Body of pancreas (tissue), 4 donors: ENCODE data around the gene ZNF813. TPM values are rescaled to one million over a fixed set of nuclear protein-coding genes. Genes with fewer than 3 reads are reported as not detected.
A peak's percentile ranks its signal among the peaks of the same experiment; 100 is the strongest.

Source experiments
- ATAC-seq: fragments of 150-250 bp; one replicate; pipeline ENCODE4 v1.9.1; 2016
- DNase-seq, 4 donors: peaks; one replicate each; pipeline ENCODE4 v3.0.0-alpha.2; 2019
- H3K27ac ChIP-seq, 4 donors: fragments of 200-600 bp; sonication (generic); 1 replicate in 3 of 4; 2 replicates in 1 of 4; pipeline versions ENCODE4 v1.5.1 to v1.6.1; 2016 to 2019; ENCODE audit warnings: mild to moderate bottlenecking in 1 of 4, mixed read lengths in 1 of 4, moderate library complexity in 1 of 4
- H3K27me3 ChIP-seq, 2 donors: fragments of 200-600 bp; sonication (generic); one replicate each; pipeline ENCODE4 v1.6.0; 2016; ENCODE audit warnings: mild to moderate bottlenecking in 1 of 2
- H3K36me3 ChIP-seq, 2 donors: fragments of 200-600 bp; sonication (generic); replicated peaks in 1 of 2; 2 replicates each; pipeline ENCODE4 v1.5.1; 2016; ENCODE audit warnings: low read depth in 2 of 2; ENCODE audit not compliant: insufficient read depth in 1 of 2
- H3K4me1 ChIP-seq: fragments of 200-600 bp; sonication (generic); one replicate; pipeline ENCODE4 v1.6.0; 2016
- H3K4me3 ChIP-seq, 2 donors: fragments of 200-600 bp; sonication (generic); 1 replicate in 1 of 2; 2 replicates in 1 of 2; pipeline ENCODE4 v1.5.1; 2016 to 2019
- H3K9me3 ChIP-seq, 3 donors: fragments of 200-600 bp; sonication (generic); 1 replicate in 2 of 3; 2 replicates in 1 of 3; pipeline ENCODE4 v1.5.1; 2016
- CTCF ChIP-seq, 7 experiments: fragments of 450-650 bp in 4 of 7; fragments of 200-600 bp in 3 of 7; sonication (generic) in 3 of 7; IDR thresholded peaks; one replicate each; pipeline ENCODE4 v1.5.1; 2016 to 2019; ENCODE audit warnings: antibody characterized with exemption in 7 of 7
- POLR2A ChIP-seq, 3 donors: fragments of 450-650 bp; IDR thresholded peaks; one replicate each; pipeline ENCODE4 v1.6.1; 2016; ENCODE audit warnings: antibody characterized with exemption in 3 of 3, mild to moderate bottlenecking in 2 of 3
- WGBS, 2 donors: methylation state at CpG; one replicate each; pipeline ENCODE4 v1.1.5; 2017; 5-methylcytosine and 5-hydroxymethylcytosine counted together
- intact Hi-C: fragments of 100-400 bp; cut with DNase I; formaldehyde crosslinking; loops from one replicate; pipeline ENCODE4 v1.15.1; 2023
- total RNA-seq, 2 donors: library from RNA; depleted of rRNA; stranded (reverse); fragments of >200 nt; gene quantifications; one replicate each; pipeline ENCODE4 v1.1.0, GENCODE V29; 2016

Gene ZNF813
- total RNA-seq, 2 donors from 2014 or later: 1.6 to 1.8 TPM

- Histone ChIP-seq H3K36me3 (no peaks in the 10 kb centered on the region), H3K27ac (no peak overlapping the region), H3K4me1 (peaks cover 16% of the 10 kb centered on the region), H3K9me3 (no peaks in the 10 kb centered on the region), H3K27me3 (no peaks in the 10 kb centered on the region), H3K4me3 (no peak overlapping the region)
- TF ChIP-seq POLR2A (IDR thresholded peaks at IDR 0.05): no peak
- no peak for TF ChIP-seq CTCF (IDR thresholded peaks at IDR 0.05)
- DNase-seq (peak in 1 of 4 donors; percentile 6), ATAC-seq (no peak)
- intact Hi-C loops: no loop called here
- WGBS, 2 donors: 63 to 76% methylated on average over 2 to 7 of the region's 7 CpGs
Measured at GRCh38 chr19:53519446-53519845, 51.9 kb downstream of the ZNF813 start.

GRCh38 chr19:53520163-53520546 lies 52.6 kb downstream of the ZNF813 start:
- DNase-seq: no peak
- peak overlapping the region; percentile 22 to 91 (median 68) for H3K27ac ChIP-seq

GRCh38 chr19:53520547-53521372 lies 53.2 kb downstream of the ZNF813 start:
- H3K27ac ChIP-seq: peak overlapping the region; percentile 22 to 91 (median 68)
- DNase-seq (peak; percentile 91 to 98 (median 96)), ATAC-seq (peak; percentile 97)
- WGBS, 2 donors: 1% methylated on average over 10 to 46 of the region's 46 CpGs
- intact Hi-C loops: no loop called here
- no peak for TF ChIP-seq CTCF (IDR thresholded peaks at IDR 0.05)
- TF ChIP-seq POLR2A (IDR thresholded peaks at IDR 0.05): peak in 2 of 3 donors; percentile 33 to 34
- H3K27me3 ChIP-seq: no peaks in the 10 kb centered on the region
- H3K4me1 ChIP-seq: peaks cover 16% of the 10 kb centered on the region
- H3K4me3 ChIP-seq: peak overlapping the region in 1 of 2 donors; percentile 40
- no peaks in the 10 kb centered on the region for H3K9me3 ChIP-seq
- H3K36me3 ChIP-seq: no peaks in the 10 kb centered on the region

More at GRCh38 chr19:53520163-53520546, 52.6 kb downstream of the ZNF813 start:
- Histone ChIP-seq H3K4me3 (no peak overlapping the region), H3K36me3 (no peaks in the 10 kb centered on the region), H3K9me3 (no peaks in the 10 kb centered on the region), H3K27me3 (no peaks in the 10 kb centered on the region), H3K4me1 (peaks cover 16% of the 10 kb centered on the region)
- no peak for ATAC-seq
- TF ChIP-seq POLR2A (IDR thresholded peaks at IDR 0.05) (no peak), CTCF (IDR thresholded peaks at IDR 0.05) (no peak)
- intact Hi-C loops: no loop called here
- WGBS, 2 donors: 58 to 75% methylated on average over 12 to 13 of the region's 13 CpGs

- H3K36me3 ChIP-seq: no peaks in the 10 kb centered on the region
- no peaks in the 10 kb centered on the region for H3K9me3 ChIP-seq
- DNase-seq: peak in 1 of 4 donors; percentile 18
- H3K4me1 ChIP-seq: peaks cover 16% of the 10 kb centered on the region
- no peaks in the 10 kb centered on the region for H3K27me3 ChIP-seq
- no peak for ATAC-seq
- WGBS, 2 donors: 18 to 27% methylated on average over 27 to 33 of the region's 33 CpGs
- H3K27ac ChIP-seq: peak overlapping the region in 1 of 4 donors; percentile 91
- intact Hi-C loops: no loop called here
- H3K4me3 ChIP-seq: peak overlapping the region in 1 of 2 donors; percentile 40
- TF ChIP-seq CTCF (IDR thresholded peaks at IDR 0.05): no peak
- TF ChIP-seq POLR2A (IDR thresholded peaks at IDR 0.05): no peak
Measured at GRCh38 chr19:53521373-53522202, 54.1 kb downstream of the ZNF813 start.
